MCF 10A (cell line): ENCODE results near the gene DNAH5. TPM values are rescaled to one million over a fixed set of nuclear protein-coding genes. Genes with fewer than 3 reads are reported as not detected.

Experiments used
- BruUV-seq: library from RNA; stranded (reverse); fragments of 400-500 nt; replicated peaks from 2 replicates; lab custom pipeline; 2021; lab: Mats Ljungman, UMichigan
- CTCF ChIA-PET: fragments of 300-600 bp; sonication (Branson Sonifier 250); formaldehyde crosslinking; extraction: SDS; loops from one replicate; lab custom pipeline; 2021; ENCODE audit warnings: antibody characterized with exemption, inconsistent platforms; lab: Yijun Ruan, JAX
- POLR2A ChIA-PET: fragments of 300-600, 350-650 bp; sonication (Branson Sonifier 250); formaldehyde crosslinking; extraction: SDS; loops from one replicate; lab custom pipeline; 2020; ENCODE audit warnings: antibody characterized with exemption, inconsistent platforms; lab: Yijun Ruan, JAX
- DNase-seq: peaks from one replicate; pipeline ENCODE4 v3.0.0-alpha.2; 2018; ENCODE audit not compliant: unreplicated experiment
- H3K27ac Mint-ChIP-seq: one replicate; pipeline ENCODE4 v1.8.0; 2022; ENCODE audit warnings: mild to moderate bottlenecking, low read depth, mixed read lengths; ENCODE audit not compliant: unreplicated experiment
- H3K27me3 Mint-ChIP-seq: one replicate; pipeline ENCODE4 v1.8.0; 2022; ENCODE audit warnings: mixed read lengths; ENCODE audit not compliant: insufficient read depth, unreplicated experiment
- H3K36me3 Mint-ChIP-seq: one replicate; pipeline ENCODE4 v1.8.0; 2022; ENCODE audit warnings: mild to moderate bottlenecking, moderate library complexity, mixed read lengths; ENCODE audit not compliant: insufficient read depth, unreplicated experiment
- H3K4me1 Mint-ChIP-seq: one replicate; pipeline ENCODE4 v1.8.0; 2022; ENCODE audit warnings: mixed read lengths; ENCODE audit not compliant: insufficient read depth, unreplicated experiment
- H3K4me3 Mint-ChIP-seq: one replicate; pipeline ENCODE4 v1.8.0; 2022; ENCODE audit warnings: mild to moderate bottlenecking, moderate library complexity, mixed read lengths; ENCODE audit not compliant: unreplicated experiment
- H3K9me3 Mint-ChIP-seq: one replicate; pipeline ENCODE4 v1.8.0; 2022; ENCODE audit warnings: mixed read lengths; ENCODE audit not compliant: unreplicated experiment
- CTCF ChIP-seq: fragments of 200-600 bp; IDR thresholded peaks from one replicate; pipeline ENCODE4 v1.8.0; 2022; ENCODE audit warnings: antibody characterized with exemption, mild to moderate bottlenecking; ENCODE audit not compliant: unreplicated experiment
- intact Hi-C: fragments of 100-400 bp; cut with micrococcal nuclease; formaldehyde crosslinking; loops from 2 replicates; pipeline ENCODE4 v1.14.1; 2022
- total RNA-seq: library from RNA; stranded (reverse); gene quantifications from 2 replicates; pipeline ENCODE4 v1.2.3, GENCODE V29; 2022

The DNAH5 gene
- total RNA-seq, 1 experiment from 2014 or later: 0.05 TPM

- Mint-ChIP-seq H3K9me3 (no peaks in the 10 kb centered on the region), H3K27me3 (no peaks in the 10 kb centered on the region), H3K4me1 (peaks cover 7% of the 10 kb centered on the region), H3K4me3 (no peak overlapping the region), H3K27ac (no peak overlapping the region), H3K36me3 (no peaks in the 10 kb centered on the region)
- TF ChIP-seq CTCF: no peak
- ChIA-PET CTCF (no interaction called here), POLR2A (no interaction called here)
- BruUV-seq: no TSS peak
- DNase-seq: no peak
- intact Hi-C loops: no loop called here
These were observed 25.4 kb downstream of the DNAH5 start for GRCh38 chr5:13919087-13919486.

- DNase-seq: no peak
- Mint-ChIP-seq H3K9me3 (no peaks in the 10 kb centered on the region), H3K36me3 (no peaks in the 10 kb centered on the region), H3K27ac (no peak overlapping the region), H3K4me1 (peaks cover 7% of the 10 kb centered on the region), H3K4me3 (no peak overlapping the region), H3K27me3 (no peaks in the 10 kb centered on the region)
- BruUV-seq: no TSS peak
- intact Hi-C loops: no loop called here
- ChIA-PET CTCF (no interaction called here), POLR2A (no interaction called here)
- no peak for TF ChIP-seq CTCF
These were observed 27.4 kb downstream of the DNAH5 start for GRCh38 chr5:13917061-13917460.

- POLR2A ChIA-PET: no interaction called here
- Mint-ChIP-seq H3K27ac (no peak overlapping the region), H3K27me3 (no peaks in the 10 kb centered on the region), H3K9me3 (no peaks in the 10 kb centered on the region), H3K36me3 (no peaks in the 10 kb centered on the region), H3K4me3 (no peak overlapping the region), H3K4me1 (peaks cover 5% of the 10 kb centered on the region)
- CTCF ChIA-PET: no interaction called here
- intact Hi-C loops: no loop called here
- BruUV-seq: no TSS peak
- no peak for DNase-seq
- no peak for TF ChIP-seq CTCF
These were observed 30.5 kb downstream of the DNAH5 start for GRCh38 chr5:13913962-13914361.

GRCh38 chr5:13910637-13911288 lies 33.7 kb downstream of the DNAH5 start:
- POLR2A ChIA-PET: no interaction called here
- no peaks in the 10 kb centered on the region for H3K9me3 Mint-ChIP-seq
- CTCF ChIA-PET: no interaction called here
- no peak overlapping the region for H3K27ac Mint-ChIP-seq
- TF ChIP-seq CTCF: no peak
- H3K4me3 Mint-ChIP-seq: no peak overlapping the region
- H3K27me3 Mint-ChIP-seq: no peaks in the 10 kb centered on the region
- H3K36me3 Mint-ChIP-seq: no peaks in the 10 kb centered on the region
- DNase-seq: no peak
- intact Hi-C loops: no loop called here
- BruUV-seq: no TSS peak
- peaks cover 5% of the 10 kb centered on the region for H3K4me1 Mint-ChIP-seq
